ENCODE measurements around the gene PHOX2B. TPM values are rescaled to one million over a fixed set of nuclear protein-coding genes. Genes with fewer than 3 reads are reported as not detected.

Gene PHOX2B
- total RNA-seq (ENCODE audit: unreplicated experiment), result not detected
- long read RNA-seq, result 0 reads

- peaks cover 44% of the 10 kb centered on the region for H3K27me3 Mint-ChIP-seq (ENCODE audit: unreplicated experiment)
- H3K4me3 Mint-ChIP-seq (ENCODE audit: unreplicated experiment), result no peak within 1 kb of the TSS
- H3K4me1 Mint-ChIP-seq (ENCODE audit: unreplicated experiment), result peaks cover 39% of the 10 kb centered on the region
- H3K9me3 Mint-ChIP-seq (ENCODE audit: unreplicated experiment), result peaks cover 5% of the 10 kb centered on the region
- DNase-seq (ENCODE audit: low spot score), result no peak
- H3K27ac Mint-ChIP-seq (ENCODE audit: unreplicated experiment), result no peak within 1 kb of the TSS
- TF ChIP-seq, protein P1, sequence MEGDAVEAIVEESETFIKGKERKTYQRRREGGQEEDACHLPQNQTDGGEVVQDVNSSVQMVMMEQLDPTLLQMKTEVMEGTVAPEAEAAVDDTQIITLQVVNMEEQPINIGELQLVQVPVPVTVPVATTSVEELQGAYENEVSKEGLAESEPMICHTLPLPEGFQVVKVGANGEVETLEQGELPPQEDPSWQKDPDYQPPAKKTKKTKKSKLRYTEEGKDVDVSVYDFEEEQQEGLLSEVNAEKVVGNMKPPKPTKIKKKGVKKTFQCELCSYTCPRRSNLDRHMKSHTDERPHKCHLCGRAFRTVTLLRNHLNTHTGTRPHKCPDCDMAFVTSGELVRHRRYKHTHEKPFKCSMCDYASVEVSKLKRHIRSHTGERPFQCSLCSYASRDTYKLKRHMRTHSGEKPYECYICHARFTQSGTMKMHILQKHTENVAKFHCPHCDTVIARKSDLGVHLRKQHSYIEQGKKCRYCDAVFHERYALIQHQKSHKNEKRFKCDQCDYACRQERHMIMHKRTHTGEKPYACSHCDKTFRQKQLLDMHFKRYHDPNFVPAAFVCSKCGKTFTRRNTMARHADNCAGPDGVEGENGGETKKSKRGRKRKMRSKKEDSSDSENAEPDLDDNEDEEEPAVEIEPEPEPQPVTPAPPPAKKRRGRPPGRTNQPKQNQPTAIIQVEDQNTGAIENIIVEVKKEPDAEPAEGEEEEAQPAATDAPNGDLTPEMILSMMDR (IDR thresholded peaks at IDR 0.05; ENCODE audit: unreplicated experiment), result no peak
- H3K36me3 Mint-ChIP-seq (ENCODE audit: low read depth, unreplicated experiment), result peaks cover 12% of the 10 kb centered on the region
Observed at GRCh38 chr4:41748571-41749475, at the start of gene PHOX2B. Gene PHOX2B, minus strand, starts transcription at chr4:41748725. Its CDS starts 115 bp downstream, at chr4:41748610.

DNA sequence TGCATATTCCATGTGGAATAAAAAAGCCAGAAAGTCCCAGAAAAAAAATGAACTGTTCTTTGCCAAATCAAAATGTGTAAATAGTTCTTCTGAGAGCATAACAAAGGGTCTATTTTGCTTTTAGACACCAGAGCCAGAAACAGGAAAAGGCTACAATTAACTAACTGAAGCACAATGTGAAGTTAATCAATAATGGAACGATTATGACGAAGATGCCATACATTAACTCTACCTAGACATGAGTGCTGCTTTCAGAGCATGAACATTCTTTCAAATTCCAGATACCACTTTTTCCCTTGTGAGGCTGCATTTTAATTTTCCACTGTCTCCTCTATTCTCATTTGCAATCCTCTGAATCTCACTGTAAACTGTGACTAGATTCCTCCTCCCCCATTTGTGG, 48.7 kb upstream of the PHOX2B start:
- no peaks in the 10 kb centered on the region for H3K36me3 Mint-ChIP-seq (ENCODE audit: low read depth, unreplicated experiment)
- TF ChIP-seq, protein P1 (IDR thresholded peaks at IDR 0.05; ENCODE audit: unreplicated experiment), result no peak
- peaks cover 2% of the 10 kb centered on the region for H3K27me3 Mint-ChIP-seq (ENCODE audit: unreplicated experiment)
- no peak overlapping the region for H3K27ac Mint-ChIP-seq (ENCODE audit: unreplicated experiment)
- H3K9me3 Mint-ChIP-seq (ENCODE audit: unreplicated experiment), result no peaks in the 10 kb centered on the region
- DNase-seq (ENCODE audit: low spot score), result no peak
- H3K4me1 Mint-ChIP-seq (ENCODE audit: unreplicated experiment), result peaks cover 6% of the 10 kb centered on the region
- H3K4me3 Mint-ChIP-seq (ENCODE audit: unreplicated experiment), result no peak overlapping the region

- H3K27me3 Mint-ChIP-seq (ENCODE audit: unreplicated experiment), result peaks cover 2% of the 10 kb centered on the region
- no peak overlapping the region for H3K27ac Mint-ChIP-seq (ENCODE audit: unreplicated experiment)
- no peak overlapping the region for H3K4me3 Mint-ChIP-seq (ENCODE audit: unreplicated experiment)
- no peaks in the 10 kb centered on the region for H3K9me3 Mint-ChIP-seq (ENCODE audit: unreplicated experiment)
- H3K4me1 Mint-ChIP-seq (ENCODE audit: unreplicated experiment), result peaks cover 6% of the 10 kb centered on the region
- peak; percentile 6 for DNase-seq (ENCODE audit: low spot score)
- H3K36me3 Mint-ChIP-seq (ENCODE audit: low read depth, unreplicated experiment), result no peaks in the 10 kb centered on the region
- TF ChIP-seq, protein P1 (IDR thresholded peaks at IDR 0.05; ENCODE audit: unreplicated experiment), result no peak
Observed at GRCh38 chr4:41796545-41797210, 48.2 kb upstream of the PHOX2B start.

DNA sequence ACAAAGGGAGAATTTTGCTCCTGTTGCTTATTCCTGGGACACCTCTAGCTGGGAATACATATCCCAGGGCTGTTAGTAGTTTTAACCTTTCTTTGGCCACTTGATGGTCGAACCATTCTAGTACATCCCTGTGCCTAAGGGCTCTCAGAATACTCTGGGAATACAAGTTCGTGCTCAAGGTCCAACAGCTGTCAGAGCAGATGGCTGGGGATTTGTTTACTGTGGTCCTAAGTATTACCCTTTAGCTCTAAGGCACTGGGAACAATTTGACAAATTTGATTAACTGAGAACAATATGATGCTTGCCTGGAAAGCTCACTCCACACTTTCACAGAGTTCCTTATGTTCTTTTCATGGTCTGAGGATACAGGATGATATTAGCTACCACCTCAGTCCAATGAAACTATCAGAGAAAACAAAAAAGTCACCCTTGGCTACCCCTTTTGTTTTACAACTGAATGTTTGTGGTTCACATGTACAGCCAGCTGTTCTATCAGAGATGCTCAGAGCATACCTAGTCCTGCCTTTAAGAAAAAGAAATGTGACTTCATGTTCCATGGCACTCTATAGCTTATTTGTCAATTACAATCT, 47.4 kb upstream of the PHOX2B start:
- H3K36me3 Mint-ChIP-seq (ENCODE audit: low read depth, unreplicated experiment), result no peaks in the 10 kb centered on the region
- H3K4me3 Mint-ChIP-seq (ENCODE audit: unreplicated experiment), result no peak overlapping the region
- no peak for DNase-seq (ENCODE audit: low spot score)
- no peaks in the 10 kb centered on the region for H3K9me3 Mint-ChIP-seq (ENCODE audit: unreplicated experiment)
- H3K4me1 Mint-ChIP-seq (ENCODE audit: unreplicated experiment), result peaks cover 6% of the 10 kb centered on the region
- H3K27me3 Mint-ChIP-seq (ENCODE audit: unreplicated experiment), result peaks cover 2% of the 10 kb centered on the region
- TF ChIP-seq, protein P1 (IDR thresholded peaks at IDR 0.05; ENCODE audit: unreplicated experiment), result no peak
- H3K27ac Mint-ChIP-seq (ENCODE audit: unreplicated experiment), result no peak overlapping the region

All from endothelial cell (in vitro differentiated cells).